Measurements from ENCODE around the gene ZNF138. TPM values are rescaled to one million over a fixed set of nuclear protein-coding genes. Genes with fewer than 3 reads are reported as not detected.

The ZNF138 gene
- total and polyA plus RNA-seq, 10 of the 15 experiments (the other 5 are each of a cell fraction or from before 2014, with no cell fraction given), result 5.9 to 14.9 (median 12.4) TPM

DNA sequence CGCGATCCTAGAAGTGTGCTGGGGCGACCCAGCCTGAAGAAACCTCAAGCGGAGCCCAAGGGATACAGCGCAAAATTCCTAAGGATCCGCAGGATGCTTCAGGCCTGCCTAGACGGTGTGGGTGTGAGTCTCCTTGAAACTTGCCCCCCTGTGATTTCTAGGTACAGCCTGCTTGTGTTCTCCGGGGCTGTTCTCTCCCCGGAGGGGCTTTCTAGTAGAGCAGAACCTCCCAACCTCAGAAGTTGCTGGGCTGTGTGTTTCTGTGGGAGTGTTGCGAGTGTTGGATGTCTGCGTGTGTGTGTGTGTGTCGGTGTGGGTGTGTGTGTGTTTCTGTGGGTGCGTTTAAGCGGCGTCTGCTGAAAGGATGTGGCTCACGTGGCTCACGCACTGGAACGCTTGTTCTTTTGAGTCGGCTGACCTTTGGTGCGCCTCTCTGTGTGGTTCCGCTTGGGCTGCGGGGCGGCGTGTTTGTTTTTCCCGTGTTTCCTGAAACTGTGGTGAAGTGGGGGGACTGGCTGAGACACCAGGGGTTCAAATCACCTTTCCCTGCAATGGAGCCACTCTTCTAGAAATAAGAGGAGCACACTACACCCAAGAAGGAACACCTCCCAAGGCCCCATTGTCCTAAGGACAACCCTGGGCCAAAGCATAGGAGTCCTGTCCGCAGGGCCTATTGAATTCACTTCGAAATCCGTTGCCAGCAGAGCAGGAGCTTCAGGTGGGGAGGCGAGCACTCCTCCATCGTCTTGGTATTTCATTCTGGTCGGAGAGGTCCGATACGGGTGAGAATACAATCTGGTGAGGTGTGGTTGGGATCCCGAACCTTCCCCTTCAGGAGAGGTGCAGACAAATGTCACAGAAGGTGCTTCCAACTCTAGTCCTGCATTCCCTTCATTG is 83.7 kb downstream of the ZNF138 start:
- in situ Hi-C loops (cut with MboI), result no loop called here
- H3K4me1 ChIP-seq (ENCODE audit: control insufficient read depth, insufficient read depth, low read length), result no peaks in the 10 kb centered on the region
- H3K4me3 ChIP-seq, result no peak overlapping the region
- H3K79me2 ChIP-seq (ENCODE audit: control insufficient read depth, insufficient read depth, low read length), result no peaks in the 10 kb centered on the region
- peaks cover 6% of the 10 kb centered on the region; the same call in 2 of the 3 replicates for H3K9me3 ChIP-seq (replicated peaks; ENCODE audit: control insufficient read depth, insufficient read depth, low read length)
- ChIA-PET SMC1A (ENCODE audit: uncharacterized antibody, unreplicated experiment) (no interaction called here), POLR2A (no interaction called here), RAD21 (ENCODE audit: unreplicated experiment) (no interaction called here), CTCF (no interaction called here)
- H2AFZ ChIP-seq (ENCODE audit: control insufficient read depth, low read depth, low read length), result no peak overlapping the region
- FAIRE-seq, result no peak
- ATAC-seq, result no peak
- no peaks in the 10 kb centered on the region for H4K20me1 ChIP-seq (ENCODE audit: control insufficient read depth, insufficient read depth)
- no peak for TF ChIP-seq KAT2A (conservative IDR thresholded peaks at IDR 0.05; ENCODE audit: control insufficient read depth, low read depth, low read length)
- TF ChIP-seq, protein P1, sequence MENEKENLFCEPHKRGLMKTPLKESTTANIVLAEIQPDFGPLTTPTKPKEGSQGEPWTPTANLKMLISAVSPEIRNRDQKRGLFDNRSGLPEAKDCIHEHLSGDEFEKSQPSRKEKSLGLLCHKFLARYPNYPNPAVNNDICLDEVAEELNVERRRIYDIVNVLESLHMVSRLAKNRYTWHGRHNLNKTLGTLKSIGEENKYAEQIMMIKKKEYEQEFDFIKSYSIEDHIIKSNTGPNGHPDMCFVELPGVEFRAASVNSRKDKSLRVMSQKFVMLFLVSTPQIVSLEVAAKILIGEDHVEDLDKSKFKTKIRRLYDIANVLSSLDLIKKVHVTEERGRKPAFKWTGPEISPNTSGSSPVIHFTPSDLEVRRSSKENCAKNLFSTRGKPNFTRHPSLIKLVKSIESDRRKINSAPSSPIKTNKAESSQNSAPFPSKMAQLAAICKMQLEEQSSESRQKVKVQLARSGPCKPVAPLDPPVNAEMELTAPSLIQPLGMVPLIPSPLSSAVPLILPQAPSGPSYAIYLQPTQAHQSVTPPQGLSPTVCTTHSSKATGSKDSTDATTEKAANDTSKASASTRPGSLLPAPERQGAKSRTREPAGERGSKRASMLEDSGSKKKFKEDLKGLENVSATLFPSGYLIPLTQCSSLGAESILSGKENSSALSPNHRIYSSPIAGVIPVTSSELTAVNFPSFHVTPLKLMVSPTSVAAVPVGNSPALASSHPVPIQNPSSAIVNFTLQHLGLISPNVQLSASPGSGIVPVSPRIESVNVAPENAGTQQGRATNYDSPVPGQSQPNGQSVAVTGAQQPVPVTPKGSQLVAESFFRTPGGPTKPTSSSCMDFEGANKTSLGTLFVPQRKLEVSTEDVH (IDR thresholded peaks at IDR 0.05; ENCODE audit: low read depth, partially characterized antibody), result no peak
- no peak for TF ChIP-seq HDAC2 (IDR thresholded peaks at IDR 0.05)
- no peak for TF ChIP-seq NBN (IDR thresholded peaks at IDR 0.05)
- TF ChIP-seq, protein P2, sequence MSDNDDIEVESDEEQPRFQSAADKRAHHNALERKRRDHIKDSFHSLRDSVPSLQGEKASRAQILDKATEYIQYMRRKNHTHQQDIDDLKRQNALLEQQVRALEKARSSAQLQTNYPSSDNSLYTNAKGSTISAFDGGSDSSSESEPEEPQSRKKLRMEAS (IDR thresholded peaks at IDR 0.05; ENCODE audit: low read depth, low read length), result no peak
- TF ChIP-seq LARP7 (IDR thresholded peaks at IDR 0.05), result no peak
- TF ChIP-seq STAT1 (conservative IDR thresholded peaks at IDR 0.05), result no peak
- no peak for TF ChIP-seq RAD21 (IDR thresholded peaks at IDR 0.05; ENCODE audit: insufficient read depth, low read depth, low read length)
- TF ChIP-seq EP300 (IDR thresholded peaks at IDR 0.05; ENCODE audit: borderline replicate concordance in 1 of 2, control insufficient read depth in 1 of 2, low read depth in 2 of 2, low read length in 2 of 2), result no peak
- no peak for TF ChIP-seq JUNB (IDR thresholded peaks at IDR 0.05)
- no peak for TF ChIP-seq CREM (IDR thresholded peaks at IDR 0.05; ENCODE audit: low read depth)
- TF ChIP-seq KDM1A (IDR thresholded peaks at IDR 0.05; ENCODE audit: borderline replicate concordance), result no peak
- no peak for TF ChIP-seq FOS (IDR thresholded peaks at IDR 0.05; ENCODE audit: borderline replicate concordance, extremely low read depth, insufficient read length)
- TF ChIP-seq CBFB (IDR thresholded peaks at IDR 0.05; ENCODE audit: low read depth), result no peak
- H3K4me2 ChIP-seq (ENCODE audit: control insufficient read depth, insufficient read depth), result no peak overlapping the region
- no peaks in the 10 kb centered on the region for H3K36me3 ChIP-seq (ENCODE audit: control insufficient read depth in 2 of 2, insufficient read depth in 2 of 2, low read length in 1 of 2)
- no peak overlapping the region for H3K9ac ChIP-seq (ENCODE audit: control insufficient read depth, insufficient read depth, low read length)
- 54% methylated on average over 31 of the region's 34 CpGs for WGBS (ENCODE audit: insufficient coverage, insufficient replicate concordance, low lambda C conversion rate, missing lambda C conversion rate)
- H3K27me3 ChIP-seq (replicated peaks in 1 of 2; ENCODE audit: control insufficient read depth in 2 of 2, insufficient read depth in 2 of 2, low read length in 1 of 2), result no peaks in the 10 kb centered on the region
- H3K27ac ChIP-seq (ENCODE audit: control insufficient read depth, insufficient read depth), result no peak overlapping the region
- BruUV-seq (replicated peaks), result no TSS peak
- intact Hi-C loops (cut with micrococcal nuclease; ENCODE audit: unreplicated experiment), result no loop called here
- DNase-seq (ENCODE audit: low read depth, low spot score), result no peak
